Activated naive CD8-positive, alpha-beta T cell treated with anti-CD3 and anti-CD28 coated beads for 36 hours (primary cell): ENCODE measurements around the gene PPA1. TPM values are rescaled to one million over a fixed set of nuclear protein-coding genes. Genes with fewer than 3 reads are reported as not detected.
"Not testable (repeated sequence)": the region's sequence is repeated elsewhere in the genome, so short reads cannot be mapped to it uniquely, and the experiment has no call there.

Experiments used
- DNase-seq: peaks from one replicate; pipeline ENCODE4 v3.0.0; 2021
- H3K27ac Mint-ChIP-seq: one replicate; pipeline ENCODE4 v1.8.0; 2022; ENCODE audit warnings: mild to moderate bottlenecking, moderate library complexity, mixed read lengths
- H3K27me3 Mint-ChIP-seq: one replicate; pipeline ENCODE4 v1.8.0; 2022; ENCODE audit warnings: mild to moderate bottlenecking, mixed read lengths
- H3K36me3 Mint-ChIP-seq: one replicate; pipeline ENCODE4 v1.8.0; 2021; ENCODE audit warnings: mild to moderate bottlenecking, mixed read lengths
- H3K4me1 Mint-ChIP-seq: one replicate; pipeline ENCODE4 v1.8.0; 2021; ENCODE audit warnings: mixed read lengths
- H3K4me3 Mint-ChIP-seq: one replicate; pipeline ENCODE4 v1.8.0; 2022; ENCODE audit warnings: mild to moderate bottlenecking, moderate library complexity, mixed read lengths
- H3K9me3 Mint-ChIP-seq: one replicate; pipeline ENCODE4 v1.8.0; 2022; ENCODE audit warnings: mixed read lengths
- total RNA-seq, 2 experiments: library from RNA; stranded (reverse); gene quantifications; one replicate each; pipeline ENCODE4 v1.2.3, GENCODE V29; 2021

Gene PPA1
- total RNA-seq, 2 experiments from 2014 or later, result 388 to 397 TPM

- Mint-ChIP-seq H3K27me3 (no peaks in the 10 kb centered on the region), H3K4me1 (peaks cover 20% of the 10 kb centered on the region), H3K4me3 (no peak overlapping the region), H3K9me3 (peaks cover 4% of the 10 kb centered on the region), H3K27ac (no peak overlapping the region), H3K36me3 (peaks cover 1% of the 10 kb centered on the region)
- DNase-seq, result no peak
Observed at GRCh38 chr10:70175516-70175915, 57.7 kb downstream of the PPA1 start.

- peaks cover 4% of the 10 kb centered on the region for H3K36me3 Mint-ChIP-seq
- peak overlapping the region; percentile 61 for H3K27ac Mint-ChIP-seq
- H3K27me3 Mint-ChIP-seq, result no peaks in the 10 kb centered on the region
Observed at GRCh38 chr10:70174058-70174741, 59.0 kb downstream of the PPA1 start.

DNA sequence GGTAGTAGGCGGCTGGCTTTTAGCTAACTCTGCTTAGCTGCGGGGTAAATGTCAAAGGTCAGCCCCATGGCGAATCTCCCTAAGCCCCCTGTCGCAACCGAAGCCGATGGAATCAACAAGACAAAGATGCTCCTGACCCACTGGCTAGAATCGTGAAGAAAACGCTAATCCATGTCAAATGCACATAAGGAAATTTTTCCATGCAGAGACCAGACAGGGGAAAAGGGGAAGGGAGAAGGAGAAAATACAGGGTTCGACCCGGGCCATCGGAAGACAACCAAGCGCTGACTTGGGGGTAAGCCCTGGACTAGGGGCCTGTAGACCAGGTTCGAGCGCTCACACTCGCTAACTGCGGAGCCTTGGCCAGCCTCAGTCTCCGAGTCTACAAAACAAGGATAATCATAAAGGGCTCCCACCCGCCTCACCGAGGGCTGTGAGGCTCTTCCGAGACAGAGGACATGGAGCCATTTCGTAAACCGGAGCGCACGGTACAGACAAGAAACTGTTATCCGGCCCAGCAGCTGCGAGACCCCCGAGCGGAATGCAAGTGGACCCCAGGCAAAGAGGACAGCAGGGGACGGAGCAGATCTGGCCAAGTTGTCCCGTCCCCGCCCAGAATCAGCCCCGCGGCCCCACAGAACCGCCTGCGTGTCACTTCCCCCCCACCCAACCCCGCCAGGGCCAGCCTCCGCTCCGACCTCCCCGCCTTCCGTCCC is 63.4 kb downstream of the PPA1 start:
- Mint-ChIP-seq H3K27me3 (no peaks in the 10 kb centered on the region), H3K4me1 (peaks cover 57% of the 10 kb centered on the region), H3K9me3 (peaks cover 4% of the 10 kb centered on the region)

More at GRCh38 chr10:70174058-70174741, 59.0 kb downstream of the PPA1 start:
- Mint-ChIP-seq H3K4me1 (peaks cover 22% of the 10 kb centered on the region), H3K4me3 (no peak overlapping the region), H3K9me3 (peaks cover 4% of the 10 kb centered on the region)
- DNase-seq, result peak; percentile 29

DNA sequence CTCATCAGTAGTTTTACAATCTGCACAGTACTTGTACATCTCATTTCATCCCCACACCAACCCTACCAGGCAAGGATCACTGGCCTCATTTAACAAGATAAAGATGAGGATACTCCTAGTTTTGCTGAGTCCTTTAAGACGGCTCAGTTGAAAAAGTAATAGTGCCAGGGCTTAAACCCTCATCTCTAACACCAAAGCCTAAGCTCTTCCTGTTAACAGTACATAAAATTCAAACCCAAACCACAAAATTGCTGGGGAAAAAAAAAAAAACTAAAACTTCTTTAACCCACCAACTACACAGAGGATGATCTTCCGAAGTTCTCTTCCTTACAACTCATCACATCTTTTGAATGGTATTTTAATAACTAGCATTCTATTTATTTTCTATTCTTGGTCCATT is 64.2 kb downstream of the PPA1 start:
- H3K9me3 Mint-ChIP-seq, result peaks cover 4% of the 10 kb centered on the region
- peaks cover 28% of the 10 kb centered on the region for H3K36me3 Mint-ChIP-seq
- H3K4me1 Mint-ChIP-seq, result peaks cover 58% of the 10 kb centered on the region
- H3K27ac Mint-ChIP-seq, result peak overlapping the region; percentile 97
- no peak for DNase-seq
- no peaks in the 10 kb centered on the region for H3K27me3 Mint-ChIP-seq
- peak overlapping the region; percentile 93 for H3K4me3 Mint-ChIP-seq

More for the DNA sequence above, 63.4 kb downstream of the PPA1 start:
- H3K4me3 Mint-ChIP-seq, result peak overlapping the region; percentile 93
- peaks cover 23% of the 10 kb centered on the region for H3K36me3 Mint-ChIP-seq
- H3K27ac Mint-ChIP-seq, result peak overlapping the region; percentile 97
- DNase-seq, result no peak

DNA sequence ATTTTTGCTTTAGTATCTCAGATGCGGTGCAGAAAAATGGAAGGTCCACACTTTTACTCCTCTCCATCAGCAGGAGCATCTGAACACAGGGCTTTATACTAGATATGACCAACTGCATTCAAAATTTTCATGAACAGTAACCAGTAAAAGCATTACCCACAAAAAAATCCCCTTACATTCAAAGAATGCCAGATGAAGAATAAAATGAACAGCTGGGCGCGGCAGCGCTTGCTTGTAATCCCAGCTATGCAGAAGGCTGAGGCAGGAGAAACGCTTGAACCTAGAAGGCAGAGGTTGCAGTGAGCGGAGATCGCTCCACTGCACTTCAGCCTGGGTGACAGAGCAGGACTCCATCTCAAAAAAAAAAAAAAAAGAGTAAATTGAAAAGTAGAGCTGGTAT is 66.0 kb downstream of the PPA1 start:
- H3K4me1 Mint-ChIP-seq, result peaks cover 66% of the 10 kb centered on the region
- peak overlapping the region; percentile 46 for H3K4me3 Mint-ChIP-seq
- H3K9me3 Mint-ChIP-seq, result peaks cover 4% of the 10 kb centered on the region
- peaks cover 33% of the 10 kb centered on the region for H3K36me3 Mint-ChIP-seq
- peak overlapping the region; percentile 69 for H3K27ac Mint-ChIP-seq
- no peak for DNase-seq
- H3K27me3 Mint-ChIP-seq, result no peaks in the 10 kb centered on the region

GRCh38 chr10:70166394-70166793 is 66.8 kb downstream of the PPA1 start:
- Mint-ChIP-seq H3K27me3 (no peaks in the 10 kb centered on the region), H3K36me3 (peaks cover 42% of the 10 kb centered on the region), H3K4me1 (peaks cover 71% of the 10 kb centered on the region), H3K27ac (peak overlapping the region; percentile 6), H3K4me3 (no peak overlapping the region), H3K9me3 (peaks cover 4% of the 10 kb centered on the region)
- DNase-seq, result no peak

DNA sequence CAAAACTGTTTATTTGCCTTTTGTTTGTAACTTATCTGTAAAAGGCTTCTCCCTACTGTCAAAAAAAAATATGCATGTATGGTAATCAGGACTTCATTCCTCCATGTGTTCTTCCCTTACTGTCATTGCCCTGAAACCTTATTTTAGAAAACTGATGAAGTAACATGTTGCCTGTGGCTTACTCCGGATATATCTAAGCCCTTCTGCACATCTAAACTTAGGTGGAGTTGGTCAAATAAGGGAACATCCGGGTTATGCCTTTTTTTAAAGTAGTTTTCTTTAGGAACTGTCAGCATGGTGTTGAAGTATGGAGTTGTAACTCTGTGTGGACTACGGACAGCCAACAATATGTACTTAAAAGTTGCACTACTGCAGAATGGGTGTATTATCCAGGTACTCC is 69.1 kb downstream of the PPA1 start:
- Mint-ChIP-seq H3K9me3 (no peaks in the 10 kb centered on the region), H3K27me3 (no peaks in the 10 kb centered on the region), H3K4me3 (no peak overlapping the region), H3K27ac (peak overlapping the region; percentile 95), H3K36me3 (peaks cover 48% of the 10 kb centered on the region), H3K4me1 (peaks cover 78% of the 10 kb centered on the region)
- DNase-seq, result no peak

DNA sequence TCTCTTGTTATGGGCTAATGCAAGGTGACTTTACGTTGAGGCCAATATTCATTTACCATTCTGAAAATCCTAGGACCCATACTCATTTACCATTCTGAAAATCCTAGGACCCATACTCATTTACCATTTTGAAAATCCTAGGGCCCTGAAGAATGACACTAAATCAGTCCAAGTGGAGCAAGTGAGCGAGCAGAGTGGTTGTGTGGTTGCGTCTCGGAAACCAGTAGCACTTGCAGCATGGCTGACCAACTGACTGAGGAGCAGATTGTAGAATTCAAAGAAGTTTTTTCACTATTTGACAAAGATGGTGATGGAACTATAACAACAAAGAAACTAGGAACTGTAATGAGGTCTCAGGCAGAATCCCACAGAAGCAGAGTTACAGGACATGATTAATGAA is 69.8 kb downstream of the PPA1 start:
- Mint-ChIP-seq H3K4me1 (peaks cover 71% of the 10 kb centered on the region), H3K27me3 (no peaks in the 10 kb centered on the region), H3K4me3 (peak overlapping the region; percentile 3), H3K36me3 (peaks cover 43% of the 10 kb centered on the region), H3K9me3 (no peaks in the 10 kb centered on the region), H3K27ac (peak overlapping the region; percentile 95)
- DNase-seq, result peak; percentile 17

GRCh38 chr10:70162892-70163201 is 70.4 kb downstream of the PPA1 start:
- peak overlapping the region; percentile 61 for H3K4me3 Mint-ChIP-seq
- H3K4me1 Mint-ChIP-seq, result peaks cover 66% of the 10 kb centered on the region
- H3K9me3 Mint-ChIP-seq, result no peaks in the 10 kb centered on the region
- peak overlapping the region; percentile 95 for H3K27ac Mint-ChIP-seq
- H3K36me3 Mint-ChIP-seq, result peaks cover 42% of the 10 kb centered on the region
- no peaks in the 10 kb centered on the region for H3K27me3 Mint-ChIP-seq
- DNase-seq, result peak; percentile 70

DNA sequence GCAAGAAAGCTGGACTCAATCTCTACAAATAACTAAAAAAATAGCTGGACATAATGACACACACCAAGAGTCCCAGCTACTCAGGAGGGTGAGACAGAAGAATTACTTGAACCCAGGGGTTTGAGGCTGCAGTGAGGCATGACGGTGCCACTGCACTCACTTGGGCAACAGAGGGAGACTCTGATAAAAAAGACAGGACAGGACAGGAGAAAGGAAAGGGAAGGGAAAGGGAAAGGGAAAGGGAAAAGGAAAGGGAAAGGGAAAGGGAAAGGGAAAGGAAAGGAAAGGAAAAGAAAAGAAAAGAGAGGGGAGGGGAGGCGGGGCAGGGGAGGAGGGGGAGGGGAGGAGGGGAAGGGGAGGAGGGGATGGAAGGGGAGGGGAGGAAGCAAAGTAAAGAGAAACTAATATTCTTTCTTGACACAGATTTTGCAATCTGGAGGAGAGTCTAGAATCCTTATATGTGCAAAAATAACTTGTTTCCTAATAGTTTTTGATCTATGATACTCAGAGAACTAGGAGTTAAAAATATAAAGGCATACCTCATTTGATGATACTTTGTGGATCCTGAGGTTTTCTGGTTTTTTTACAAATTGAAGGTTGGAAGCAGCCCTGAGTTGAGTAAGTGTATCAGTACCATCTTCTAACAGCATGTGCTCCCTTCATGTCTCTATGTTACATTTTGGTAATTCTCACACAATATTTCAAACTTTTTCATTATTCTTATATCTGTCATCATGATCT is 70.9 kb downstream of the PPA1 start:
- H3K36me3 Mint-ChIP-seq, result peaks cover 41% of the 10 kb centered on the region
- H3K27me3 Mint-ChIP-seq, result no peaks in the 10 kb centered on the region
- H3K9me3 Mint-ChIP-seq, result no peaks in the 10 kb centered on the region
- H3K4me1 Mint-ChIP-seq, result peaks cover 64% of the 10 kb centered on the region
- peak overlapping the region; percentile 95 for H3K27ac Mint-ChIP-seq
- H3K4me3 Mint-ChIP-seq, result peak overlapping the region; percentile 73
- DNase-seq, result no peak

GRCh38 chr10:70160798-70161197 is 72.4 kb downstream of the PPA1 start:
- H3K27ac Mint-ChIP-seq, result peak overlapping the region; percentile 95
- no peak for DNase-seq
- no peaks in the 10 kb centered on the region for H3K27me3 Mint-ChIP-seq
- peaks cover 44% of the 10 kb centered on the region for H3K36me3 Mint-ChIP-seq
- no peaks in the 10 kb centered on the region for H3K9me3 Mint-ChIP-seq
- H3K4me1 Mint-ChIP-seq, result peaks cover 57% of the 10 kb centered on the region
- peak overlapping the region; percentile 42 for H3K4me3 Mint-ChIP-seq

DNA sequence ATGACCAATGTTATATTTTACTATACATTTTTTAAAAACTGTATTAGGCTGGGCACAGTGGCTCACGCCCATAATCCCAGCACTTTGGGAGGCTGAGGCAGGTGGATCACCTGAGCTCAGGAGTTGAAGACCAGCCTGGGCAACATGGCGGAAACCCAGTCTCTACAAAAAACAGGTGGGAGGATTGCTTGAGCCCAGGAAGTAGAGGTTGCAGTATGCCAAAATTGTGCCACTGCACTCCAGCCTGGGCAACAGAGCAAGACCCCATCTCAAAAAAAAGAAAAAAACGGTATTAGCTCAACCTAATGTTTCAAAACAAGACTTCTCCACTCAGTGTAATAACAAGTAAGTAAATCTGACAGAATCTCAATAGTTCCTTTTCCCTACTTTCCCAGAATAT is 73.9 kb downstream of the PPA1 start:
- H3K27ac Mint-ChIP-seq, result peak overlapping the region; percentile 23
- DNase-seq, H3K4me3 Mint-ChIP-seq, H3K27me3 Mint-ChIP-seq, H3K9me3 Mint-ChIP-seq: not testable (repeated sequence)
- peaks cover 43% of the 10 kb centered on the region for H3K36me3 Mint-ChIP-seq
- peaks cover 47% of the 10 kb centered on the region for H3K4me1 Mint-ChIP-seq

DNA sequence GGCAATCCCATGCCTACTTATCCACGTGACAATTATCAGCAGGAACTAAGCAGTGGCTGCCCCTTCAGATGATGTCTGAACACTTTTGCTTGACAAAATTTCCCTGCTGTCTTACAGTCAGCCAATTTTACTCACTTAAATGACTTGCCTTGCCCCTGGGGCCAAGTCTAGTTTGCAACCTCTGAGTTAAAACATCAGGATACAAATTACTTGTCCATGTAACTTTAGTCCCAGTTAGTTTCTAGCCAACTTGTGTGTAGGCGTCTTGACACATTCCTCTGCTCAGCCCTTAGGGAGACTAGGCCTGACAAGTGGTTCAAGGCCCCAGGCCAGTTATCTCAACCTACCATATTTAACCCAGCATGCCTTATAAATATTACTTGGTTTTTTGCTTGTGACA is 75.1 kb downstream of the PPA1 start:
- no peak for DNase-seq
- Mint-ChIP-seq H3K36me3 (peaks cover 39% of the 10 kb centered on the region), H3K27me3 (no peaks in the 10 kb centered on the region), H3K27ac (no peak overlapping the region), H3K4me1 (peaks cover 35% of the 10 kb centered on the region), H3K9me3 (no peaks in the 10 kb centered on the region), H3K4me3 (no peak overlapping the region)

GRCh38 chr10:70155255-70155838 is 77.9 kb downstream of the PPA1 start:
- DNase-seq, result no peak
- peaks cover 19% of the 10 kb centered on the region for H3K4me1 Mint-ChIP-seq
- no peaks in the 10 kb centered on the region for H3K9me3 Mint-ChIP-seq
- no peak overlapping the region for H3K27ac Mint-ChIP-seq
- no peaks in the 10 kb centered on the region for H3K27me3 Mint-ChIP-seq
- H3K4me3 Mint-ChIP-seq, result no peak overlapping the region
- H3K36me3 Mint-ChIP-seq, result peaks cover 38% of the 10 kb centered on the region
